Measurements from ENCODE around the gene BMP6.

BMP6 gene

GRCh38 chr6:7725849-7726415 is at the start of gene BMP6:
BMP6 (plus strand) TSS chr6:7726099; CDS start chr6:7726956, 857 bp downstream.
- DNase-seq (ENCODE audit: low read depth) = peak; percentile 91
- H3K4me3 ChIP-seq (replicated peaks; ENCODE audit: low read depth, low read length) = peak within 1 kb of the TSS; percentile 86
- TF ChIP-seq, protein P1, sequence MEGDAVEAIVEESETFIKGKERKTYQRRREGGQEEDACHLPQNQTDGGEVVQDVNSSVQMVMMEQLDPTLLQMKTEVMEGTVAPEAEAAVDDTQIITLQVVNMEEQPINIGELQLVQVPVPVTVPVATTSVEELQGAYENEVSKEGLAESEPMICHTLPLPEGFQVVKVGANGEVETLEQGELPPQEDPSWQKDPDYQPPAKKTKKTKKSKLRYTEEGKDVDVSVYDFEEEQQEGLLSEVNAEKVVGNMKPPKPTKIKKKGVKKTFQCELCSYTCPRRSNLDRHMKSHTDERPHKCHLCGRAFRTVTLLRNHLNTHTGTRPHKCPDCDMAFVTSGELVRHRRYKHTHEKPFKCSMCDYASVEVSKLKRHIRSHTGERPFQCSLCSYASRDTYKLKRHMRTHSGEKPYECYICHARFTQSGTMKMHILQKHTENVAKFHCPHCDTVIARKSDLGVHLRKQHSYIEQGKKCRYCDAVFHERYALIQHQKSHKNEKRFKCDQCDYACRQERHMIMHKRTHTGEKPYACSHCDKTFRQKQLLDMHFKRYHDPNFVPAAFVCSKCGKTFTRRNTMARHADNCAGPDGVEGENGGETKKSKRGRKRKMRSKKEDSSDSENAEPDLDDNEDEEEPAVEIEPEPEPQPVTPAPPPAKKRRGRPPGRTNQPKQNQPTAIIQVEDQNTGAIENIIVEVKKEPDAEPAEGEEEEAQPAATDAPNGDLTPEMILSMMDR (IDR thresholded peaks at IDR 0.05; ENCODE audit: low read length, missing control alignments) = no peak

DNA sequence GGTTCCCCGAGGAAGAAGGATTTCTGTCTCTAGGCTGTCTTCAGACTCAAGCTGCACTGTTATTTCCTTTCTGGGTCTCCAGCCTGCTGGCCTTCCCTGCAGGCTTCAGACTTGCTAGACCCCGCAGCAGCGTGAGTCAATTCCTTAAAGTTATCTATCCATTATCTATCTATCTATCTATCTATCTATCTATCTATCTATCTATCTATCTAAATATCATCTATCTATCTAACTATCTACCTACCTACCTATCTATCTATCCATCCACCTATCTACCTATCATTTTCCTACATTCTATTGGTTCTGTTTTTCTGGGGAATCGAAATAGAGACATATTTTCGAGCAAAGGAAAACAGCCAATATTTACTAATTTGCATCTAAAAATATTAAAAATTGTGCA is 48.7 kb upstream of the BMP6 start:
- no peak for DNase-seq (ENCODE audit: low read depth)
- TF ChIP-seq, protein P1 (IDR thresholded peaks at IDR 0.05; ENCODE audit: low read length, missing control alignments) = no peak
- no peak overlapping the region for H3K4me3 ChIP-seq (replicated peaks; ENCODE audit: low read depth, low read length)

DNA sequence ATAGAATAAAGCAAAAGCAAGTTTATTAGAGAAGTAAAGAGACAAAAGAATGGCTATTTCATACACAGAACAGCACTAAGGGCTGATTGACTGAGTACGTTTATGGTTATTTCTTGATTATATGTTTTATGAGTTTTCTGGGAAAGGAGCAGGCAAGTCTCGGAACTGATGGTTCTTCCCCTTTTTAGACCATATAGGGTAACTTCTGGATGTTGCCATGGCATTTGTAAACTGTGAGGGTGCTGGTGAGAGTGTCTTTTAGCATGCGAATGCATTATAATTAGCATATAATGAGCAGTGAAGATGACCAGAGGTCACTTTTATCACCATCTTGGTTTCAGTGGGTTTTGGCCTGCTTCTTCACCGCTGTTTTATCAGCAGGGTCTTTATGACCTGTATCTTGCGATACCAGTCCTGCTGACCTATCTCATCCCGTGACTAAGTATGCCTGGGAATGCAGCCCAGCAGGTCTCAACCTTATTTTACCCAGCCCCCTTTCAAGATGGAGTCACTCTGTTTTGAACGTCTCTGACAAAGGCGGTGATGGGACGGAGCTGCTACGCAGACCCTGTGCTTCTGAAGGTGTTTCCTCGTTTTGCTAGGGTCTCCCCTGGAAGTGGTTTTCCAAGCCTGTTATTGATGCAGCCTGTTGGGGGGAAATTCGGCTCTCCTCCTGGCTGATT is 45.4 kb upstream of the BMP6 start:
- DNase-seq (ENCODE audit: low read depth) = no peak
- TF ChIP-seq, protein P1 (IDR thresholded peaks at IDR 0.05; ENCODE audit: low read length, missing control alignments) = no peak
- H3K4me3 ChIP-seq (replicated peaks; ENCODE audit: low read depth, low read length) = no peak overlapping the region

DNA sequence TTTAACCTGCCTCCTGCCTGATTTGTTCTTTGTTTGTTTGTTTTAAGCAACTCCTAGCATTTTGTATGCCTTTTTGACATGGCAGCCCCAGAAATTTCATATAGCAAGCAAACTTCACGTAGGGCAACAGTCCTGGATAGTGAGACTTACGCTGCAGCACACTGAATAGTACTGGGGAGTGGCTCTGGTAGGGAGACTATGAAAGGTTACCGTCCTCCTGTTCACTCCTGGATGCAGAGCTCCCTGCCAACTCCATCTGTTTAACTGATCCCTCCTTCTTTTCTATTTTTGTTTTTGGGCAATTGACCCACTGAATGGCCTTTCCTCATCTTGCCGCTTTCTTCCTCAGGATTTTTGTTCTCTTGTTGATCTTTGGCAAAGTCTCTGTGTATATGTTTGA is 44.5 kb upstream of the BMP6 start:
- TF ChIP-seq, protein P1 (IDR thresholded peaks at IDR 0.05; ENCODE audit: low read length, missing control alignments) = no peak
- no peak overlapping the region for H3K4me3 ChIP-seq (replicated peaks; ENCODE audit: low read depth, low read length)
- DNase-seq (ENCODE audit: low read depth) = no peak

GRCh38 chr6:7684076-7684475 is 41.8 kb upstream of the BMP6 start:
- no peak overlapping the region for H3K4me3 ChIP-seq (replicated peaks; ENCODE audit: low read depth, low read length)
- TF ChIP-seq, protein P1 (IDR thresholded peaks at IDR 0.05; ENCODE audit: low read length, missing control alignments) = no peak
- no peak for DNase-seq (ENCODE audit: low read depth)

DNA sequence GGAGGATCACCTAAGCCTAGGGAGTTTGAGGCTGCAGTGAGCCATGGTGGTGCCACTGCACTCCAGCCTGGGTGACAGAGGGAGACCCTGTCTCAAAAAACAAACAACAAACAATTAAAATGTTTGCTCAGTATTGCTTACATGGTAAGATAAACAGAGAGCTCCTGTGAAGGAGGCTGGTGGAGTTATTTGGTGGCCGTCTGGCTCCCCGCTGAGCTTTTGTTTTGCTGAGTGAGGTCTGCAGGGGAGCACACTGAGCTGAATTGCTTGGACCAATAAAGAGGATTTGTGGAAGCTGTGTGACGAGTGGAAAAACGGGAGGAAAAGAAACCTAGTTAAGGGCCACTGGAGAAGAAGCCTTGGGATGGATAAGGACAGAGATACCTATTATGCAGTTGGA is 41.1 kb upstream of the BMP6 start:
- TF ChIP-seq, protein P1 (IDR thresholded peaks at IDR 0.05; ENCODE audit: low read length, missing control alignments) = no peak

DNA sequence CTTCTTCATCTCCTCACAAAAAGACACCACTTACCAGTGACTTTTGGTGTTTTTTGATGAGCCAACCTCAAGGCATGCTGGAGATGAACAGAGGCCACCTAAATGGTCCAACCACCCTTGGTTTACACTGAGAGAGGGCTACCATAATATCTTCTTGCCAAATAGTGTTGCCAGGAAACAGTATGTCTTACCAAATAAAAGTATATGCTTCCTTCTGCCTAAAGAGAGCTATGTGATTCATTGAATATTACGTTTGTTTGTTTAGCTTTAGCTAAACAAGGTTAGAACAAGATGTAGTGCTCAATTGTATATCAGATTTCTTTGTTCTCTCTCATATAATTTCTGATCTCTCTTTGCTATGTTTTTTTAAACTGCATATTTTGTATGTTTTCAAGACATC is 40.6 kb upstream of the BMP6 start:
- no peak overlapping the region for H3K4me3 ChIP-seq (replicated peaks; ENCODE audit: low read depth, low read length)
- DNase-seq (ENCODE audit: low read depth) = no peak
- TF ChIP-seq, protein P1 (IDR thresholded peaks at IDR 0.05; ENCODE audit: low read length, missing control alignments) = no peak

More for the DNA sequence above, 41.1 kb upstream of the BMP6 start:
- no peak overlapping the region for H3K4me3 ChIP-seq (replicated peaks; ENCODE audit: low read depth, low read length)
- no peak for DNase-seq (ENCODE audit: low read depth)

All from fibroblast of pulmonary artery (primary cell).